Effector memory CD8-positive, alpha-beta T cell (primary cell): ENCODE data around the gene PTGS1.
"Not testable (repeated sequence)": the region's sequence is repeated elsewhere in the genome, so short reads cannot be mapped to it uniquely, and the experiment has no call there.

Source experiments
- ATAC-seq: fragments of 150-1000 bp; cut with Tn5 transposase; replicated peaks from 2 replicates; pipeline ENCODE4 v1.10.0; 2021; ENCODE audit warnings: mild to moderate bottlenecking, moderate library complexity
- DNase-seq, 3 experiments: peaks; one replicate each; pipeline ENCODE4 v3.0.0; 2021
- H3K27ac Mint-ChIP-seq, 2 donors: one replicate each; pipeline ENCODE4 v1.8.0; 2022; ENCODE audit warnings: mild to moderate bottlenecking in 2 of 2, mixed read lengths in 2 of 2, moderate library complexity in 2 of 2
- H3K27me3 Mint-ChIP-seq, 2 donors: one replicate each; pipeline ENCODE4 v1.8.0; 2022; ENCODE audit warnings: mixed read lengths in 2 of 2
- H3K36me3 Mint-ChIP-seq: one replicate; pipeline ENCODE4 v1.8.0; 2022; ENCODE audit warnings: mild to moderate bottlenecking, moderate library complexity, mixed read lengths; ENCODE audit not compliant: insufficient read depth
- H3K4me1 Mint-ChIP-seq, 2 donors: one replicate each; pipeline ENCODE4 v1.8.0; 2022; ENCODE audit warnings: low read depth in 2 of 2, mixed read lengths in 2 of 2
- H3K4me3 Mint-ChIP-seq, 2 donors: one replicate each; pipeline ENCODE4 v1.8.0; 2022; ENCODE audit warnings: mild to moderate bottlenecking in 2 of 2, mixed read lengths in 2 of 2, moderate library complexity in 2 of 2
- H3K9me3 Mint-ChIP-seq, 2 donors: one replicate each; pipeline ENCODE4 v1.8.0; 2022; ENCODE audit warnings: mixed read lengths in 2 of 2
- total RNA-seq, 9 experiments: gene quantifications; one replicate each; lab custom pipeline; 2026; lab: John Stamatoyannopoulos, UW

PTGS1 gene
- total RNA-seq = 0 to 1.3 (median 0.06) reads per million in 9 experiments

DNA sequence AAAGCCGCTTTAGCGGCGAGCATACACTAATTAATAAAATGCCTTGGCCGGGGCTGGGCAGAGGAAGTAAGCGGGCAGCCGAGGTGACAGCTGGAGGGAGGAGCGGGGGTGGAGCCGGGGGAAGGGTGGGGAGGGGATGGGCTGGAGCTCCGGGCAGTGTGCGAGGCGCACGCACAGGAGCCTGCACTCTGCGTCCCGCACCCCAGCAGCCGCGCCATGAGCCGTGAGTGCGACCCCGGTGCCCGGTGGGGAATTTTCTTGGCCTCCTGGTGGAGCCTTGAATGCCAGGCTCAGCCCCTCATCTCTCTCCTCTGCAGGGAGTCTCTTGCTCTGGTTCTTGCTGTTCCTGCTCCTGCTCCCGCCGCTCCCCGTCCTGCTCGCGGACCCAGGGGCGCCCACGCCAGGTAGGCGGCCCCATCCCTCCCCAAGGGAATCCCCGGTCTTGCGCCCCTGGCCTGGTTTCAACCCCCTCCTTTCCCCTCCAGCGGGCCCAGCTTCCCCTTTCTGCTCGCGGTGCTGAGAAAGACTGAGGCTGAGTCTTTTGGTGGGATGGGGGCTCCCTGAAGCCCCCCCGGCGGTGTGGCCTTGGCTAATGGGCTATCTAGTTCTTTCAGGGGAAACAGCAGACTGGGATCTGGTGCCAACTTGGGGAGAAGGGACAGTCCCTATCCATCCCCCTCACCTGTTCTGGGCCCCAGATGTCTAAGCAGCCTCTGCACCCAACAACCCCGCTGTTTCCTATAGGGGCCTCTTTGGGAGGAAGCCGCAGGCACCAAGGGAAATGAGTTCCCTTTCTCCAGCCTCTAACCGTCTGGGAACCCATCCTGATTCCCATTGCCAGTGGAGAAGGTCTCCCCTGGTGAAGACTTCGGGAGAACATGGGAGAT is at the start of gene PTGS1:
Gene PTGS1 (plus strand): TSS at position 156 of the 887 bp plus-strand sequence. CDS start 61 bp downstream, at position 217.
- H3K27ac Mint-ChIP-seq = peak within 1 kb of the TSS in 1 of 2 donors; percentile 41
- peak within 1 kb of the TSS; percentile 74 to 83 for H3K4me3 Mint-ChIP-seq
- H3K27me3 Mint-ChIP-seq = peaks cover 25 to 66% of the 10 kb centered on the region in 2 donors
- DNase-seq (no peak), ATAC-seq (peak; percentile 56)
- no peaks in the 10 kb centered on the region for H3K36me3 Mint-ChIP-seq
- no peaks in the 10 kb centered on the region for H3K9me3 Mint-ChIP-seq
- H3K4me1 Mint-ChIP-seq = peaks cover 9 to 11% of the 10 kb centered on the region in 2 donors

DNA sequence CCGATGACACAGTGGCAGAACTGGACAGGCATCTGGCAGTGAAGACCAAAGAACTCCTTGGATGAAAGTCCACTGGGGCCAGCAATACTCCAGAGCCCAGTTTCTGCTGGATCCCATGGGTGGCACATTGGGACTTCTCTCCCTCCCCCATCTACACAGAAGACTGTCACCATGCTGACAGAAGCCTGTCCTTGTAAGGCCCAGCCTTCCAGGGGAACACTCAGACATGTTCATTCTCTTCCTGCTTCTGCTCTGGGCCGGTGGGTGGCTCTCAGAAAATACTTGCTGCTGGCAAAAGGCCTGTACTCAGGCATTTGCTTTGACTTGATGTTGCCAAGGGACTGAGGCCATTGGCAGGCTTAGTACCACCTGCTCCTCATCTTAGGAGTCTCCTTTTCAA is 48.3 kb upstream of the PTGS1 start:
- no peak overlapping the region for H3K27ac Mint-ChIP-seq

DNA sequence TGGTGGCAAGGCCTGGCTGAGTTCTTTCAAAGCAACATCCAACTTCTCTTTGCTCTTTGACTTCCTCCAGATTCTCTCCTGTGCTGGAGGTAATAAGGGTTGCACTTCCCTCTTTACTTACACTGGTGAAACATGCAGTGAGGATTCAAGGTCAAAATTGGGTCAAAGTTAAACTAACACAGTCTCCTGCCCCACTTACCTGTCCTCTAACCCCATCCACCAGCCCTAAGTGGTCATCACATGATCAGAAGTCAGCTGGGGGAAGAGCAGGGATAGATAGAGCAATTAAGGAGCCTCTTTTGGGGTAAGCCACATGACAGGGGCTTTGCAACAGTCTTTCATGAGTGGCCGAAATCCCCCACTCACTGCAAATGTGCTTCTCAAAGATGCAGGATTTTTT is 46.2 kb upstream of the PTGS1 start:
- H3K4me1 Mint-ChIP-seq, H3K27me3 Mint-ChIP-seq, DNase-seq, H3K27ac Mint-ChIP-seq, H3K4me3 Mint-ChIP-seq, ATAC-seq, H3K9me3 Mint-ChIP-seq: not testable (repeated sequence)
- peaks cover 16% of the 10 kb centered on the region for H3K36me3 Mint-ChIP-seq

More for the DNA sequence above, 48.3 kb upstream of the PTGS1 start:
- Mint-ChIP-seq H3K36me3 (peaks cover 14% of the 10 kb centered on the region), H3K27me3 (no peaks in the 10 kb centered on the region), H3K4me3 (no peak overlapping the region), H3K4me1 (peaks cover 1 to 3% of the 10 kb centered on the region in 2 donors), H3K9me3 (no peaks in the 10 kb centered on the region)
- DNase-seq = no peak
- ATAC-seq = no peak

DNA sequence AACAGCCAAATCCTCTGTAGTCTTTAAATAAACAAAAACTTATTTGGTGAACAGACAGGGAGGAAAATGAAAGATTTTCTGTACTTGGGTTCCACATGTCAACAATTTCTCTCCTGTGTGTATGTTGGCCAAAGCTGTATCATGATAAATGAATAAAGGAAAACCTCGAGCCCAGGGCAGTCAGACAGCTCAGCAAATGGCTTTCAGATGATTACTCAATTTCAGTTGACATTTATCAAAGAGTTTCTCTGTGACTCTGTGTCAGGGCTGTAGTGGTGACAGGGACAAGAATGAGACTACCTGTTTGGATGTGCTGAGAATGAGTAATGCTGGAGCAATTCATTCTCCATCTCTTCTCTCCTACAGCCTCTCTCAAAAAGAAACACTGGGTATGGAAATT is 45.7 kb upstream of the PTGS1 start:
- H3K27me3 Mint-ChIP-seq = no peaks in the 10 kb centered on the region
- peaks cover 16% of the 10 kb centered on the region for H3K36me3 Mint-ChIP-seq
- DNase-seq = no peak
- H3K9me3 Mint-ChIP-seq = no peaks in the 10 kb centered on the region
- H3K27ac Mint-ChIP-seq = no peak overlapping the region
- no peak for ATAC-seq
- H3K4me3 Mint-ChIP-seq = no peak overlapping the region
- H3K4me1 Mint-ChIP-seq = peaks cover 0 to 1% of the 10 kb centered on the region in 2 donors

DNA sequence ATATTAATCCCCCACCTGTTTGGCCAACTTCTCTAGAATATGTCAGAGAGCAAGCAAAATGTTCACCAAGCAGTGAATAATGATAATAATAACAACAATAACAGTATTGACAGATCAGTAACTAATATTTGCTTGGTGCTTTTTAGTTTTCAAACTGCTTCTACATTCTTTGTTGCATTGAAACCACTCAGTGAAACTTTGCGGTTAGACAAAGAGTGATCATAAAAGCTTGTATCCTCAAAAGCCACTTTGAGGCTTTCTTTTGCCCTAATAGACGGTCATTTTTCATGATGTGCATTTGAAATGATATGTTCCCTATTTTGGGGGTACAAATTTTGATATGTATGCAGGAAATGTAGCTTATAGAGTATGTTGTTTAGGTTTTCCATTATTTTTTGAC is 43.6 kb upstream of the PTGS1 start:
- Mint-ChIP-seq H3K4me1 (no peaks in the 10 kb centered on the region), H3K36me3 (peaks cover 10% of the 10 kb centered on the region), H3K9me3 (no peaks in the 10 kb centered on the region), H3K4me3 (no peak overlapping the region), H3K27me3 (no peaks in the 10 kb centered on the region), H3K27ac (no peak overlapping the region)
- DNase-seq = no peak
- no peak for ATAC-seq

DNA sequence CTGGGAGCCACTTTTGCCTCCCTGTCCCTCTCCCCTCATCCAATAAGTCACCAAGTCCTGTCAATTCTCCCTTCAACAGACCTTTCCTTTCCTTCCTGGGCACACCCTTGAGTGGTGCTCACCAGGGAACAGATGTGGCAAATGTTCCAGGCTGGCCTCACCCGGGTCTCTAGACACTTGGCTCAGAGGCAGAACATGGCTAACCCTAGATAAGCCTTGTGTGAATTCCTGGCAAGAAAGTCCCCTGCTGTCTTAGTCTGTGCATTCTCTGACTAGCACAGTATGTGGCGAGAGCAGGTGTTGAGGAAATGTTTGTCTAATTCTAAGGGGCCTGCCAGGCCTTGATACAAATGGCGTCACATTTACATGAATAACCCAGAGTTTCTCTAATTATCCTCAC is 41.2 kb upstream of the PTGS1 start:
- Mint-ChIP-seq H3K27ac (no peak overlapping the region), H3K4me1 (no peaks in the 10 kb centered on the region), H3K9me3 (no peaks in the 10 kb centered on the region), H3K4me3 (no peak overlapping the region), H3K27me3 (no peaks in the 10 kb centered on the region), H3K36me3 (peaks cover 2% of the 10 kb centered on the region)
- no peak for DNase-seq
- ATAC-seq = no peak

DNA sequence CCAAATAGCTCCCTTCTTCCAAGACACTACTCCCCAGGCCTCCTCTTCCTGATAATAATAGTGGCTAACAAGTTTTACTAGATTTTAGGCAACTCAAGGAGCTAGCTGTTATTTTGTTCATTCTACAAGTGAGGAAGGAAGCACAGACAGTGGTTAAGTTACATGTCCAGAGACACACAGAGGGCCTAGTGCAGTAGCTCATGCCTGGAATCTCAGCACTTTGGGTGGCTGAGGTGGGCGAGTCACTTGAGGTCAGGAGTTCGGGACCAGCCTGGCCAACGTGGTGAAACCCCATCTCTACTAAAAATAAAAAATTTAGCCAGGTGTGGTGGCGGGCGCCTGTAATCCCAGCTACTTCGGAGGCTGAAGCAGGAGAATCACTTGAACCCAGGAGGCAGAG is 40.4 kb upstream of the PTGS1 start:
- not testable (repeated sequence) for H3K4me1 Mint-ChIP-seq, H3K27me3 Mint-ChIP-seq, H3K36me3 Mint-ChIP-seq, H3K4me3 Mint-ChIP-seq, H3K27ac Mint-ChIP-seq, DNase-seq, H3K9me3 Mint-ChIP-seq, ATAC-seq

DNA sequence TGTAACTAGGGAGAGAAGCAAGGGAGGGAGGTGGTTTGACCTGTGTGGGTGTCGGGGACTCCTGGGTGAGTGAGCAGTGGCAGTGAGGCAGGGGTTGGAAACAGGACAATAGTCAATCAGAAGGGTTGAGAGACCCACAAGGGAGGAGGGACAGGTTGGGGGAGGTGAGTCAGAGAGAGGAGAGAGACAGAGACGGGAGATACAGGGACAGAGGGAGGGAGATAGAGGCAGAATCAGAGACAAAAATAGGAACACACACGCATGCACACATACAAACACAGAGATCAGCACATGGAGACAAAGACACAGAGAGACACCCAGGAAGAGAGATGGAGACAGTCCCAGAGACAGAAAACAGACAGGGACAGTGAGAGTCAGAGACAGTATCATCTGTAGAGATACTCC is 39.3 kb upstream of the PTGS1 start:
- DNase-seq = no peak
- Mint-ChIP-seq H3K36me3 (peaks cover 2% of the 10 kb centered on the region), H3K4me1 (no peaks in the 10 kb centered on the region), H3K4me3 (no peak overlapping the region), H3K9me3 (no peaks in the 10 kb centered on the region), H3K27me3 (peaks cover 0 to 5% of the 10 kb centered on the region in 2 donors), H3K27ac (no peak overlapping the region)
- ATAC-seq = no peak

DNA sequence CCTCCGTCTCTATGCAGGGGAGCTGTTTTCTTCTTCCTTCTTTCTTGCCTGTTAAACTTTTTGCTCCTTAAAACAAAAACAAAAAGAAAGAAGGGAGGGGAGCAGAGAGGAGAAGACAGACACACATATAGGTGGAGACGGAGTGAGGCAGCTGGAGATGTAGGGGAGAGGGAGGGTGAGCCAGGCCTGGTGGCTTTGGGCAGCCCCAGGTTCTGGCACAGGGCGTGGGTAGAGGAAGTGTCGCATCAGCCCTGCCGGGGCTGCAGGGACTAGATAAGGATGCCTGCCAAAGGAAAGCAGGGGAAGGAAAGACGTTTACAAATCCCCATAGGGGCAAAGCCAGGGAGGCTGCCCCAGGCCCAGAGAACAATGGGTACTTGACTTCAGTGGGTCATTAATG is 38.7 kb upstream of the PTGS1 start:
- Mint-ChIP-seq H3K36me3 (peaks cover 2% of the 10 kb centered on the region), H3K9me3 (no peaks in the 10 kb centered on the region), H3K27ac (no peak overlapping the region), H3K4me1 (no peaks in the 10 kb centered on the region), H3K4me3 (no peak overlapping the region), H3K27me3 (peaks cover 2 to 5% of the 10 kb centered on the region in 2 donors)
- DNase-seq = no peak
- no peak for ATAC-seq

DNA sequence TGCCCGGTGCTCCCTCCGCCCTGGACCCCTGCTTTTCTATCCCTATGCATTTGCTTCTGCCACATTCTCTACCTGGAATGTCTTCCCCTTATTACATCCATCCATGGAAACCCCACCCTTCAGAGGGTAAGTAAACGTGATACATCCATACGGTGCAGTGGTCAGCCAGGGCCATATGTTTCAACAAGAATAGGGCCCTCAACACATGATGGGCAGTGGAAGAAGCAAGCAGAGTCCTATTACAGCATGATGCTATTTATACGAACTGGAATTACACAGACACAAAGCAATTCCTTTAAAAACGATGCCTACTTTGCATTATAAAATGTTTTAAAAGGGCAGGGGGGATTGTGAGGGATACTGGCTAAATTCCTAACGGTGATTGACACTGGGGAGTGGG is 38.2 kb upstream of the PTGS1 start:
- H3K27me3 Mint-ChIP-seq = peaks cover 5 to 7% of the 10 kb centered on the region in 2 donors
- H3K27ac Mint-ChIP-seq = no peak overlapping the region
- no peaks in the 10 kb centered on the region for H3K9me3 Mint-ChIP-seq
- H3K36me3 Mint-ChIP-seq = peaks cover 2% of the 10 kb centered on the region
- no peak overlapping the region for H3K4me3 Mint-ChIP-seq
- DNase-seq (no peak), ATAC-seq (no peak)
- no peaks in the 10 kb centered on the region for H3K4me1 Mint-ChIP-seq

DNA sequence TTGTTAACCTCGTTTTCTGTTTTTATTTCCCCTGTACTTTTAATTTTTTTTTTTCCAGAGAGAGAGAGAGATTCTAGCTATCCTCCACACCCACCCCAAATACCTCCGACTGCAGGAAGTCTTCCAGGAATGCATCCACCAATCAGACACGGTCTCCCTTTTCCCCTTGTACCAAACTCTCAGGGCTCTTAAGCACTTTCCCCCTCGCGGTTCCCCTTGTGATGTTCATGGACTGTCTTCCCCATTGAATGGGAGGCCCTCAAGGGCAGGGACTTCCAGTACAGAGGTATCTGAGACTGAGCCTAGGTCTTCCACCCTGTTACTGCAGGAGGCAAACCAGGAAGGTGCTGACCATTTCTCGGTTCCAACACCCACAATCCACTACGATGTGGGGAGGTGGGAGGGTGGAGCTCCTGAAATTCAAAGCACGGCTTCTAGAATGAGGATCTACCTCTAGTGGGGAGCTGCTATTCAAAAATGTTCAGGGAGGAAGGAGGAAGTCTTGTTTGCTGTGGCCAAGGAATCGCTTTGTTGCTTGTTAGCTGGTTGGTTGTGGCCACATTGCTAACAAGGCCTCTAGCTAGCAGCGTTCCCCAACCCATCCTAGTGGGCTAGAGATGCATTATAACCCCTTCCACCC is 37.5 kb upstream of the PTGS1 start:
- Mint-ChIP-seq H3K27ac (no peak overlapping the region), H3K27me3 (peaks cover 5 to 14% of the 10 kb centered on the region in 2 donors), H3K9me3 (no peaks in the 10 kb centered on the region), H3K36me3 (peaks cover 2% of the 10 kb centered on the region), H3K4me3 (no peak overlapping the region), H3K4me1 (no peaks in the 10 kb centered on the region)
- ATAC-seq (no peak), DNase-seq (no peak)

DNA sequence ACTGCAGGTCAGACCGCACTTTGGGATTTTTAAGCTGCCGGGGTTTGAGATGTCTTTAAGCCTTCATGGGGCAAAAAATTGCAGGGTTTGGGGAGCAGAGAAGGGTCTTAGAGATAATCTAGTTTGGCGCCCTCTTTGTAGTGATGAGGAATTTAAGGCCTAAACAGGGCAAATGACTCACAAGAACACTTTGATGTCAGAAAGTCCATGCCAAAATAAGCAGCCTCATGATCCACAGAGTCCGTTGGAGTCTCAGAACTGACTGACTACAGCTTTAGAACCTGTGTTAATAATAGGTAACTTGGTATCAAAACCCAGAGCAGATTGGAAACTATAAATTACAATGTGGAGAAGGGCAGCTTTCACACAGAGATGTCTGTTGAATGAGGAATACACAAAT is 35.9 kb upstream of the PTGS1 start:
- no peaks in the 10 kb centered on the region for H3K36me3 Mint-ChIP-seq
- no peak overlapping the region for H3K27ac Mint-ChIP-seq
- no peaks in the 10 kb centered on the region for H3K4me1 Mint-ChIP-seq
- H3K9me3 Mint-ChIP-seq = no peaks in the 10 kb centered on the region
- H3K27me3 Mint-ChIP-seq = peaks cover 18 to 30% of the 10 kb centered on the region in 2 donors
- ATAC-seq (no peak), DNase-seq (no peak)
- no peak overlapping the region for H3K4me3 Mint-ChIP-seq

DNA sequence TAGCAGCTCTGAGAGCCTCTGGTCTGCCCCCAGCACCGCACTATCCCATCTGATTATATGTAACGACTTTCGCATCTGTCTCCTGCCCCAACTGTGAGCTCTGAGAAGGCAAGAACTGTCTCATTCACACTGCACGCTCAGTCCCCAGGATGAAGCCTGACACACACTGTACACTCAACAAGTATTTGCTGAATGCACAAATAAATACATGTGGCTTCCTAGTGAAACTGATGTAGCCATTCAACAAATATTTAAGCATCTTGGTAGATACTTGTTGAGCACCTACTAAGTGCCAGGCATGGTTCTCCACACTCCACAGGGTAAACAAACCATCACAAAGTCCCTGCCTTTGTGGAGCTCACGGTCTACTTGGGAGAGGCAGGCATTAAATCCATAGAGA is 34.6 kb upstream of the PTGS1 start:
- H3K9me3 Mint-ChIP-seq = no peaks in the 10 kb centered on the region
- no peak overlapping the region for H3K4me3 Mint-ChIP-seq
- H3K27ac Mint-ChIP-seq = no peak overlapping the region
- ATAC-seq (no peak), DNase-seq (no peak)
- peaks cover 18 to 39% of the 10 kb centered on the region in 2 donors for H3K27me3 Mint-ChIP-seq
- no peaks in the 10 kb centered on the region for H3K4me1 Mint-ChIP-seq
- no peaks in the 10 kb centered on the region for H3K36me3 Mint-ChIP-seq
